Stimulated activated naive CD4-positive, alpha-beta T cell (primary cell): ENCODE measurements around the gene SYT17.
"Not testable (repeated sequence)": the region's sequence is repeated elsewhere in the genome, so short reads cannot be mapped to it uniquely, and the experiment has no call there.

ENCODE experiments used
- DNase-seq, 6 experiments: peaks; one replicate each; lab custom pipeline; 2025; lab: John Stamatoyannopoulos, UW

The SYT17 gene

GRCh38 chr16:19173649-19174383 is 5.8 kb downstream of the SYT17 start:
- DNase-seq = no peak

- DNase-seq = no peak
Measured at GRCh38 chr16:19174478-19174877, 6.4 kb downstream of the SYT17 start.

- DNase-seq = no peak
Measured at GRCh38 chr16:19175492-19176262, 7.6 kb downstream of the SYT17 start.

- no peak for DNase-seq
Measured at GRCh38 chr16:19177111-19177739, 9.2 kb downstream of the SYT17 start.

- DNase-seq = no peak
Measured at GRCh38 chr16:19179546-19180490, 11.8 kb downstream of the SYT17 start.

GRCh38 chr16:19180741-19181140 is 12.7 kb downstream of the SYT17 start:
- no peak for DNase-seq

GRCh38 chr16:19182481-19182880 is 14.4 kb downstream of the SYT17 start:
- no peak for DNase-seq

GRCh38 chr16:19183187-19183586 is 15.1 kb downstream of the SYT17 start:
- no peak for DNase-seq

GRCh38 chr16:19184823-19185509 is 16.9 kb downstream of the SYT17 start:
- DNase-seq = no peak

- no peak for DNase-seq
Measured at GRCh38 chr16:19185510-19185851, 17.4 kb downstream of the SYT17 start.

- no peak for DNase-seq
Measured at GRCh38 chr16:19186408-19186807, 18.4 kb downstream of the SYT17 start.

- DNase-seq = not testable (repeated sequence)
Measured at GRCh38 chr16:19187961-19188360, 19.9 kb downstream of the SYT17 start.

- DNase-seq = no peak
Measured at GRCh38 chr16:19188406-19188805, 20.4 kb downstream of the SYT17 start.

GRCh38 chr16:19192865-19193264 is 24.8 kb downstream of the SYT17 start:
- no peak for DNase-seq

GRCh38 chr16:19196871-19197270 is 28.8 kb downstream of the SYT17 start:
- DNase-seq = no peak

- DNase-seq = no peak
Measured at GRCh38 chr16:19203374-19203966, 35.4 kb downstream of the SYT17 start.

- DNase-seq = no peak
Measured at GRCh38 chr16:19210280-19210924, 42.4 kb downstream of the SYT17 start.

GRCh38 chr16:19210968-19211367 is 42.9 kb downstream of the SYT17 start:
- no peak for DNase-seq

- no peak for DNase-seq
Measured at GRCh38 chr16:19212059-19212458, 44.0 kb downstream of the SYT17 start.

GRCh38 chr16:19213885-19214284 is 45.8 kb downstream of the SYT17 start:
- DNase-seq = no peak
